HepG2 (cell line): ENCODE measurements around the gene ARHGAP33. TPM values are rescaled to one million over a fixed set of nuclear protein-coding genes. Genes with fewer than 3 reads are reported as not detected.

Source experiments
- ZNF451 ChIP-seq: sonication (generic); formaldehyde crosslinking; IDR thresholded peaks from 2 replicates; pipeline ENCODE4 v1.5.0; 2020; ENCODE audit warnings: mild to moderate bottlenecking, missing genetic modification reagents
- polyA plus RNA-seq, 8 experiments: library from polyadenylated mRNA; depleted of rRNA in 3 of 8; stranded (reverse) in 7 of 8; unstranded in 1 of 8; fragments of >200 nt; fragmentation: Illumina TruSeq in 4 of 8; extraction: Trizol in 4 of 8; gene quantifications; 2 replicates each; pipeline versions ENCODE4 v1.2.1 to v1.2.3, GENCODE V29; 2011 to 2016; ENCODE audit warnings: low read depth in 4 of 8, missing spikeins in 1 of 8, mixed read lengths in 1 of 8; ENCODE audit not compliant: insufficient read depth in 1 of 8
- total RNA-seq, 5 experiments: library from RNA; depleted of rRNA; stranded (reverse); fragments of >200 nt; fragmentation: Illumina TruSeq; extraction: Trizol; gene quantifications; 2 replicates each; pipeline ENCODE4 v1.2.3, GENCODE V29; 2016; ENCODE audit warnings: low read depth in 1 of 5
- TF ChIP-seq, protein P1 (sequence below): sonication (generic); formaldehyde crosslinking; IDR thresholded peaks from 2 replicates; pipeline ENCODE4 v1.4.0; 2020; ENCODE audit warnings: missing genetic modification reagents, borderline replicate concordance
- TF ChIP-seq, protein P2 (sequence below): sonication (generic); formaldehyde crosslinking; IDR thresholded peaks from one replicate; pipeline ENCODE4 v1.5.1; 2020; ENCODE audit warnings: mild to moderate bottlenecking, missing genetic modification reagents; ENCODE audit errors: not compliant biosample characterization

ARHGAP33 gene
- total and polyA plus RNA-seq, 2 of the 13 experiments (the other 11 are each of a cell fraction or from before 2014, with no cell fraction given), result 1.3 to 2.7 TPM

DNA sequence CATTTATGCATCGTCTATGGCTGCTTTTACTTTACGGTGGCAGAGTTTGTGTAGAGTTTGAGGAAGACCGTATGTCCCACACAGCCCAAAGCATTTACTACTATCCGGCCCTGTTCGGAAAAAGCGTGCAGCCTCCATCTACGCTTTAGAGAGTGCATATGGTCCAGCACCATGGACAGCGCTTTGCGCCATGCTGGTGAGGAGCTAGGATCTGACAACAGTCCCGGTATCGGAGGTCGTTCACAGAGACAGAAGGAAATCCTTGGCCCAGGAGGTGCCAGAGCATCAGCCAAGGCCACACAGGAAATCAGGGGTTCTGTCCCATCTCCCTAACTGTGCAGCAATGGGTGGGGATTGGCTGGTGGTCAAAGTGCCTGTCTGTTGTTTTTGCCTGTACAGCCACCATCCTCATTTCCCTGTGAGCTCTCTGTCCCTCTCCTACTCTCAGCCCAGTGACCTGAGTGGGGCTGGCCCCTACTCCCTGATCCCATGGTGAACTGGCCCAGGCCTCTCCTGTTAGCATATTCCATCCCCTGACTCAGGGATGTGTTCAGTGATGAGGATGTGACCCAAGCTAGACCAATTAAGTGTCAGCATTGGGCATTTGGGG lies 53.4 kb downstream of the ARHGAP33 start (continued):
- TF ChIP-seq, protein P1, sequence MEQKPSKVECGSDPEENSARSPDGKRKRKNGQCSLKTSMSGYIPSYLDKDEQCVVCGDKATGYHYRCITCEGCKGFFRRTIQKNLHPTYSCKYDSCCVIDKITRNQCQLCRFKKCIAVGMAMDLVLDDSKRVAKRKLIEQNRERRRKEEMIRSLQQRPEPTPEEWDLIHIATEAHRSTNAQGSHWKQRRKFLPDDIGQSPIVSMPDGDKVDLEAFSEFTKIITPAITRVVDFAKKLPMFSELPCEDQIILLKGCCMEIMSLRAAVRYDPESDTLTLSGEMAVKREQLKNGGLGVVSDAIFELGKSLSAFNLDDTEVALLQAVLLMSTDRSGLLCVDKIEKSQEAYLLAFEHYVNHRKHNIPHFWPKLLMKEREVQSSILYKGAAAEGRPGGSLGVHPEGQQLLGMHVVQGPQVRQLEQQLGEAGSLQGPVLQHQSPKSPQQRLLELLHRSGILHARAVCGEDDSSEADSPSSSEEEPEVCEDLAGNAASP (CRISPR knock-in tag), result peak; percentile 92
- 0 out of 2 replicates have a peak, but pooled peaks have one; percentile 82 for TF ChIP-seq ZNF451 (CRISPR knock-in tag)
- TF ChIP-seq, protein P2, sequence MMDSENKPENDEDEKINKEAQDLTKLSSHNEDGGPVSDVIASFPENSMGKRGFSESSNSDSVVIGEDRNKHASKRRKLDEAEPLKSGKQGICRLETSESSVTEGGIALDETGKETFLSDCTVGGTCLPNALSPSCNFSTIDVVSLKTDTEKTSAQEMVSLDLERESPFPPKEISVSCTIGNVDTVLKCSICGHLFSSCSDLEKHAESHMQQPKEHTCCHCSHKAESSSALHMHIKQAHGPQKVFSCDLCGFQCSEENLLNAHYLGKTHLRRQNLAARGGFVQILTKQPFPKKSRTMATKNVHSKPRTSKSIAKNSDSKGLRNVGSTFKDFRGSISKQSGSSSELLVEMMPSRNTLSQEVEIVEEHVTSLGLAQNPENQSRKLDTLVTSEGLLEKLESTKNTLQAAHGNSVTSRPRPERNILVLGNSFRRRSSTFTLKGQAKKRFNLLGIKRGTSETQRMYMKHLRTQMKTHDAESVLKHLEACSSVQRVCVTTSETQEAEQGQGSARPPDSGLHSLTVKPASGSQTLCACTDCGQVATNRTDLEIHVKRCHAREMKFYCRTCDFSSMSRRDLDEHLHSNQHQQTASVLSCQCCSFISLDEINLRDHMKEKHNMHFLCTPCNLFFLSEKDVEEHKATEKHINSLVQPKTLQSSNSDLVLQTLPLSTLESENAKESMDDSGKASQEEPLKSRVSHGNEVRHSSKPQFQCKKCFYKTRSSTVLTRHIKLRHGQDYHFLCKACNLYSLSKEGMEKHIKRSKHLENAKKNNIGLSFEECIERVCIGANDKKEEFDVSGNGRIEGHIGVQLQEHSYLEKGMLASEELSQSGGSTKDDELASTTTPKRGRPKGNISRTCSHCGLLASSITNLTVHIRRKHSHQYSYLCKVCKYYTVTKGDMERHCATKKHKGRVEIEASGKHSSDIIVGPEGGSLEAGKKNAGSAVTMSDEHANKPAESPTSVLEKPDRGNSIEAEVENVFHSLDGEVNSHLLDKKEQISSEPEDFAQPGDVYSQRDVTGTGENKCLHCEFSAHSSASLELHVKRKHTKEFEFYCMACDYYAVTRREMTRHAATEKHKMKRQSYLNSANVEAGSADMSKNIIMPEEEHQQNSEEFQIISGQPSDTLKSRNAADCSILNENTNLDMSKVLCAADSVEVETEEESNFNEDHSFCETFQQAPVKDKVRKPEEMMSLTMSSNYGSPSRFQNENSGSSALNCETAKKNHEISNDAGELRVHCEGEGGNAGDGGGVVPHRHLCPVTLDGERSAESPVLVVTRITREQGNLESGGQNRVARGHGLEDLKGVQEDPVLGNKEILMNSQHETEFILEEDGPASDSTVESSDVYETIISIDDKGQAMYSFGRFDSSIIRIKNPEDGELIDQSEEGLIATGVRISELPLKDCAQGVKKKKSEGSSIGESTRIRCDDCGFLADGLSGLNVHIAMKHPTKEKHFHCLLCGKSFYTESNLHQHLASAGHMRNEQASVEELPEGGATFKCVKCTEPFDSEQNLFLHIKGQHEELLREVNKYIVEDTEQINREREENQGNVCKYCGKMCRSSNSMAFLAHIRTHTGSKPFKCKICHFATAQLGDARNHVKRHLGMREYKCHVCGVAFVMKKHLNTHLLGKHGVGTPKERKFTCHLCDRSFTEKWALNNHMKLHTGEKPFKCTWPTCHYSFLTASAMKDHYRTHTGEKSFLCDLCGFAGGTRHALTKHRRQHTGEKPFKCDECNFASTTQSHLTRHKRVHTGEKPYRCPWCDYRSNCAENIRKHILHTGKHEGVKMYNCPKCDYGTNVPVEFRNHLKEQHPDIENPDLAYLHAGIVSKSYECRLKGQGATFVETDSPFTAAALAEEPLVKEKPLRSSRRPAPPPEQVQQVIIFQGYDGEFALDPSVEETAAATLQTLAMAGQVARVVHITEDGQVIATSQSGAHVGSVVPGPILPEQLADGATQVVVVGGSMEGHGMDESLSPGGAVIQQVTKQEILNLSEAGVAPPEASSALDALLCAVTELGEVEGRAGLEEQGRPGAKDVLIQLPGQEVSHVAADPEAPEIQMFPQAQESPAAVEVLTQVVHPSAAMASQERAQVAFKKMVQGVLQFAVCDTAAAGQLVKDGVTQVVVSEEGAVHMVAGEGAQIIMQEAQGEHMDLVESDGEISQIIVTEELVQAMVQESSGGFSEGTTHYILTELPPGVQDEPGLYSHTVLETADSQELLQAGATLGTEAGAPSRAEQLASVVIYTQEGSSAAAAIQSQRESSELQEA (CRISPR knock-in tag), result peak; percentile 94
- TF ChIP-seq, all 625 proteins: peak for 373
